ENCODE measurements around the gene RNF167. TPM values are rescaled to one million over a fixed set of nuclear protein-coding genes. Genes with fewer than 3 reads are reported as not detected.
"Not testable (repeated sequence)": the region's sequence is repeated elsewhere in the genome, so short reads cannot be mapped to it uniquely, and the experiment has no call there.

RNF167 gene
- total RNA-seq, 2 donors from 2014 or later = 120 to 123 TPM

DNA sequence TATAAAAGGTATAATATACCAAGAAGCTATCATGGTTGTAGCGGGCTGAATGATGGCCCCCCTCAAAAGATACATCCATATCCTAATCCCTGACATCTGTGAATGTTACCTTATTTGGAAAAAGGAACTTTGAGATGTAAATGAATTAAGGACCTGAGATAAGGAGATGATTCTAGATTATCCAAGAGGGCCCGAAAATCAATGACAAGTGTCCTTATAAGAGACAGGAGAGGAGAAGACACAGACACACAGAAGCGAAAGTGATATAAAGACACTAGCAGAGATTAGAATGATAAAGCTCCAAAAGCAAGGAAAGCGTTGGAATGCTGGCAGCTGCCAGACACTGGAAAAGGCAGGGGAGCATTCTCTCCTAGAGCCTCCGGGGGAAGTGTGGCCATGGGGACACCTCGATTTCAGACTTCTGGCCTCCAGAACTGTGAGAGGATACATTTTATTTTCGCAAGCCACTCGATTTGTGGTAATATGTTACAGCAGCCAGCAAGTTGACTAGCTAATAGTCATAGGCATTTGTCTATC is 20.5 kb upstream of the RNF167 start:
- Mint-ChIP-seq H3K4me3 (no peak overlapping the region), H3K4me1 (peaks cover 4% of the 10 kb centered on the region), H3K36me3 (ENCODE audit: low read depth) (no peaks in the 10 kb centered on the region), H3K27me3 (ENCODE audit: insufficient read depth) (no peaks in the 10 kb centered on the region), H3K27ac (no peak overlapping the region), H3K9me3 (no peaks in the 10 kb centered on the region)
- Histone ChIP-seq H3K27me3 (ENCODE audit: control insufficient read depth, insufficient read depth, low read length, poor library complexity, severe bottlenecking) (no peaks in the 10 kb centered on the region), H3K9me3 (ENCODE audit: control insufficient read depth, low read length) (no peaks in the 10 kb centered on the region), H3K27ac (ENCODE audit: low read depth, low read length) (no peak overlapping the region), H3K4me1 (ENCODE audit: control insufficient read depth, insufficient read depth, low read length) (peaks cover 6% of the 10 kb centered on the region), H3K4me3 (ENCODE audit: low read length) (no peak overlapping the region), H3K36me3 (ENCODE audit: control insufficient read depth, insufficient read depth, low read length) (no peaks in the 10 kb centered on the region), H3K9ac (ENCODE audit: extremely low read depth, low read length, poor library complexity, severe bottlenecking) (no peak overlapping the region)
- DNase-seq = no peak
- WGBS, 2 experiments (ENCODE audit: insufficient coverage in 1 of 2, insufficient read length in 1 of 2) = 58 to 78% methylated on average over 6 to 7 of the region's 8 CpGs
- peak; percentile 17 for TF ChIP-seq CTCF (conservative IDR thresholded peaks at IDR 0.05)

GRCh38 chr17:4920351-4921048 is 19.6 kb upstream of the RNF167 start:
- Histone ChIP-seq H3K36me3 (ENCODE audit: control insufficient read depth, insufficient read depth, low read length) (no peaks in the 10 kb centered on the region), H3K27ac (ENCODE audit: low read depth, low read length) (no peak overlapping the region), H3K9ac (ENCODE audit: extremely low read depth, low read length, poor library complexity, severe bottlenecking) (no peak overlapping the region), H3K27me3 (ENCODE audit: control insufficient read depth, insufficient read depth, low read length, poor library complexity, severe bottlenecking) (no peaks in the 10 kb centered on the region), H3K9me3 (ENCODE audit: control insufficient read depth, low read length) (no peaks in the 10 kb centered on the region), H3K4me3 (ENCODE audit: low read length) (no peak overlapping the region), H3K4me1 (ENCODE audit: control insufficient read depth, insufficient read depth, low read length) (peaks cover 6% of the 10 kb centered on the region)
- TF ChIP-seq CTCF (conservative IDR thresholded peaks at IDR 0.05) = no peak
- H3K4me1 Mint-ChIP-seq = peaks cover 4% of the 10 kb centered on the region
- no peaks in the 10 kb centered on the region for H3K9me3 Mint-ChIP-seq
- no peak overlapping the region for H3K27ac Mint-ChIP-seq
- H3K36me3 Mint-ChIP-seq (ENCODE audit: low read depth) = no peaks in the 10 kb centered on the region
- H3K4me3 Mint-ChIP-seq = no peak overlapping the region
- WGBS, 2 experiments (ENCODE audit: insufficient coverage in 1 of 2, insufficient read length in 1 of 2) = 95 to 100% methylated on average over 4 to 10 of the region's 10 CpGs
- H3K27me3 Mint-ChIP-seq (ENCODE audit: insufficient read depth) = no peaks in the 10 kb centered on the region
- DNase-seq = no peak

DNA sequence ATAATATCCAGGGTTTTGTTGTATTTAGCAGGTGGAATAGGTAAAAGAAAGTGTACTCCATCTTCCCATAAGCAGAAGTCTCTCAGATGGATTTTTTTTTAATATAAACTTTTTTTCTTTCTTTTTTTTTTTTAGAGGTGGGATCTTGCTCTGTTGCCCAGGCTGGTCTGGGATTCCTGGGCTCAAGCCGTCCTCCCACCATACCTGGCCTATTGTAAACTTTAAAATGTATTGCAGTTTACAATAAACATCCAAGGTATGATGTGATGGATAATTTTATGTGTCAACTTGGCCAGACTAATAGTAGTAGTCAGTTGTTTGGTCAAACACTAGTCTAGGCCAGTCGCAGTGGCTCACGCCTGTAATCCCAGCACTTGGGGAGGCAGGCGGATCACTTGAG is 18.7 kb upstream of the RNF167 start:
- H3K36me3 Mint-ChIP-seq (ENCODE audit: low read depth) = no peaks in the 10 kb centered on the region
- peaks cover 4% of the 10 kb centered on the region for H3K4me1 Mint-ChIP-seq
- Histone ChIP-seq H3K27ac (ENCODE audit: low read depth, low read length) (no peak overlapping the region), H3K4me1 (ENCODE audit: control insufficient read depth, insufficient read depth, low read length) (peaks cover 6% of the 10 kb centered on the region), H3K9me3 (ENCODE audit: control insufficient read depth, low read length) (no peaks in the 10 kb centered on the region), H3K9ac (ENCODE audit: extremely low read depth, low read length, poor library complexity, severe bottlenecking) (no peak overlapping the region), H3K4me3 (ENCODE audit: low read length) (no peak overlapping the region), H3K36me3 (ENCODE audit: control insufficient read depth, insufficient read depth, low read length) (no peaks in the 10 kb centered on the region), H3K27me3 (ENCODE audit: control insufficient read depth, insufficient read depth, low read length, poor library complexity, severe bottlenecking) (no peaks in the 10 kb centered on the region)
- DNase-seq = no peak
- no peak overlapping the region for H3K27ac Mint-ChIP-seq
- no peak overlapping the region for H3K4me3 Mint-ChIP-seq
- 92 to 96% methylated on average over 2 to 3 of the region's 4 CpGs for WGBS, 2 experiments (ENCODE audit: insufficient coverage in 1 of 2, insufficient read length in 1 of 2)
- no peaks in the 10 kb centered on the region for H3K9me3 Mint-ChIP-seq
- no peaks in the 10 kb centered on the region for H3K27me3 Mint-ChIP-seq (ENCODE audit: insufficient read depth)
- no peak for TF ChIP-seq CTCF (conservative IDR thresholded peaks at IDR 0.05)

GRCh38 chr17:4926577-4927335 is 13.3 kb upstream of the RNF167 start:
- WGBS, 2 experiments (ENCODE audit: insufficient coverage in 1 of 2, insufficient read length in 1 of 2) = 92 to 96% methylated on average over 14 to 24 of the region's 24 CpGs
- not testable (repeated sequence) for H3K27ac ChIP-seq (ENCODE audit: low read depth, low read length); H3K9me3 ChIP-seq (ENCODE audit: control insufficient read depth, low read length); H3K36me3 ChIP-seq (ENCODE audit: control insufficient read depth, insufficient read depth, low read length); H3K4me1 Mint-ChIP-seq; H3K27me3 ChIP-seq (ENCODE audit: control insufficient read depth, insufficient read depth, low read length, poor library complexity, severe bottlenecking); H3K9me3 Mint-ChIP-seq; H3K27me3 Mint-ChIP-seq (ENCODE audit: insufficient read depth); H3K27ac Mint-ChIP-seq; H3K4me3 Mint-ChIP-seq; DNase-seq; H3K4me1 ChIP-seq (ENCODE audit: control insufficient read depth, insufficient read depth, low read length); H3K9ac ChIP-seq (ENCODE audit: extremely low read depth, low read length, poor library complexity, severe bottlenecking); H3K4me3 ChIP-seq (ENCODE audit: low read length)
- H3K36me3 Mint-ChIP-seq (ENCODE audit: low read depth) = peaks cover 10% of the 10 kb centered on the region
